ENCODE measurements around the gene CRIP1.

Gene CRIP1

DNA sequence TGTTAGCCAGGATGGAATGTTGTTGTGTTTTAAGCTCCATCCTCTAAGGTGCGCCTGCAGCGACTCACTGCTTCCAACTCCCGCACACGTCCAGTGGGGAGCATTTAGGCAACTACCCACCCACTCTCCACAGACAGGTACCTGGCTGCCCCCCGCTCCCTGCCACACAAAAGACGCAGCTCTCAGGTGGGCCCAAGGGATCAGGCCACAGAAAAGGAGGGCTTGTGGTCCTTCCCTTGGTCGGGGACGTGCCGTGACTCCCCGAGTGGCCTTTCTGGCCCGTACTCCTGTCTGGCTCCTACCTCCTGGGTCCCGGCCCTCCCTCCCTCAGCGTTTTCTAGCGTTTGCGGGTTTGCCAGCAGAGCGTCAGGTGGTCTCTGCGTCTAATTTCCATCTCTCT, 20.6 kb downstream of the CRIP1 start:
- DNase-seq, result no peak

DNA sequence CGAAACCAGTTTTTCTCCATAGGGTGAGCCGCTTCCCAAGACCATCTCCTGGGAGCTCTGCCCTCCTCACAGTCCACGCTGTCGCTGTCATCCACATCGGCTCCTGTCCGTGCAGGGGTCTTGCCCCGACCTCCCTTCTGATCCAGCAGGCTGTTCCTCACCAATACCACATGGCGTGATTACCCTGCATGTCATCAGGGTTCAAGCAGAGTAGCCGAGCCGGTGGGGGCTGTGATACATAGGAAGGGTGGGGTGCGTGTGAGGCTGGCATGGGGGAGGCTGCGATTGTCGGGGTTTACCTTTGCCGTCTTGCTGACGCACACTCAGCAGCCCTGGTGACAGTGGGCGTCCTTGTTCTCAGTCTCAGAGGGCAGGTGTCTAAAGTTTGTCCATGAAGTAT, 21.4 kb downstream of the CRIP1 start:
- no peak for DNase-seq

DNA sequence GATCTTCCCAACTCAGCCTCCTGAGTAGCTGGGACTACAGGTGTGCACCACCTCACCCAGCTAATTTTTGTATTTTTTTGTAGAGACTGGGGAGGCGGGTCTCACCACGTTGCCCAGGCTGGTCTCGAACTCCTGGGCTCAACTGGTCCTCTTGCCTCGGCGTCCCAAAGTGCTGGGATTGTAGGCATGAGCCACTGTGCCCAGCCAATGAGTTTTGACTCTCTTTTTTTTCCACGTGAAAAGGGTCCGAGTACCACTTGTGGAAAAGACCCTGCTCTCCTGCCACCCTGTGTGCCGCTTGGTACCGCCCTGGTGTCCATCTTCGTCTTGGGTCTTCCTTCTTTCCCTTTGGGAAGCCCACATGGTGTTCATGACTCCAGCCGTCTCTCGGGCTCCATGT, 21.9 kb downstream of the CRIP1 start:
- no peak for DNase-seq

DNA sequence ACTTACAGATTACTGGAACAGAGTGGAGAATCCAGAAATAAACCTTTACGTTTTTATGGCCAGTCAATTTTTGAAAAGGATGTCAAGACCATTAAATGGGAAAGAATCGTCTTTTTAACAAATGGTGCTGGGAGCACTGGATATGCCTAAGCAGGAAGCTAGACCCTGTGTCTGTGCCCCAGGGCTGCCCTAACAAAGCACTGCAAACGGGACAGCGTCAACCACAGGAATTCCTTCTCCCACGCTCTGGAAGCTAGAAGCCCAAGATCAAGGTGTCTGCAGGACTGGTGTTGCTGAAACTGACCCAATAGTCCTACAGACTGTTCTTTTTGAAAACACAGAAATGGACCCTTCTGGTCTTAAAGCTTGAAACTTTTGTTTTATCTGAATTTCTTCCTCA, 30.4 kb downstream of the CRIP1 start:
- no peak for DNase-seq

DNA sequence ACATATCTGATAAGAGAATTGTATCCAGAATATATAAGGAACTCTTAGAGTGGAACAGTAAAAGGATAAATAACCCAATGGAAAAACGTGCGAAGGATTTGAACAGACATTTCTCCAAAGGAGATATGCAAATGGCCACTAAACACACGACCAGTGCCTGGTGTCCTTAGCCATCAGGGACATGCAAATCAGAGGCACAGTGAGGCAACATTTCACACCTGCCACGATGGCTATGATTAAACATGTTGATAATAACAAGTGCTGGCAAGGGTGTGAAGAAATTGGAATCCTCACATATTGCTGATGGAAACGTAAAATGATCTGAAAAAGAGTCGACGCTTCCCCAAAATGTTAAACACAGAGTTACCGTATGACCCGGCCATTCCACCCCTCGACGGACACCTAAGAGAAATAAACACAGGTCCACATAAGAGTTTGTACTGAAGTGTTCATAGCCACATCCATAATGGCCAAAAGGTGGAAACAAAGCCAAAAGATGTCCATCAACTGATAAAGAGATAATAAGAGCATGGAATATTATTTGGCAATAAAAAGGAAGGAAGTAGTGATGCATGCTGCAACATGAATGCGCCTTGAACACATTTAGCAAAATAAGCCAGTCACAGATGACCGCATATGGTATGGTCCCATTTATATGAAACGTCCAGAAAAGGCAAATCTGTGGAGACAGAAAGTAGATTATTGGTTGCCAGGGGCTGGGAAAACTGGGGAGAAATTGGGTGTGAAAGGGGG, 33.4 kb downstream of the CRIP1 start:
- DNase-seq, result no peak

DNA sequence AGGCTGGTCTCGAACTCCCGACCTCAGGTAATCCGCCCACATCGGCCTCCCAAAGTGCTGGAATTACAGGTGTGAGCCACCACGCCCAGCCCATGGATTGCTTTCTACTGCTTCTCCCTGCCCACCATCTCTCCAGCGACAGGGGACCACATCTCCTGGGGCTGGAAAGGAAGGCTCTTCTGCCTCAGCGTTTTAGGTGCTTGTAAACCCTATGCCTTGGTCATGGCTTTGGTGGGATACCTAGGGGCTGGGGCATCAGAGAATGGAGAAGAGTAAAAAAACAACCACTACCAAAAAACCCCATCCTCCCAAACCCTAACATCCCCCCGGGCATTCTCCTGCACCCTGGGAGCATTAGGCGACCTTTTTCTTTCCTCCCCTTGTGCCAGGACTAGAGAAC, 38.6 kb downstream of the CRIP1 start:
- no peak for DNase-seq

DNA sequence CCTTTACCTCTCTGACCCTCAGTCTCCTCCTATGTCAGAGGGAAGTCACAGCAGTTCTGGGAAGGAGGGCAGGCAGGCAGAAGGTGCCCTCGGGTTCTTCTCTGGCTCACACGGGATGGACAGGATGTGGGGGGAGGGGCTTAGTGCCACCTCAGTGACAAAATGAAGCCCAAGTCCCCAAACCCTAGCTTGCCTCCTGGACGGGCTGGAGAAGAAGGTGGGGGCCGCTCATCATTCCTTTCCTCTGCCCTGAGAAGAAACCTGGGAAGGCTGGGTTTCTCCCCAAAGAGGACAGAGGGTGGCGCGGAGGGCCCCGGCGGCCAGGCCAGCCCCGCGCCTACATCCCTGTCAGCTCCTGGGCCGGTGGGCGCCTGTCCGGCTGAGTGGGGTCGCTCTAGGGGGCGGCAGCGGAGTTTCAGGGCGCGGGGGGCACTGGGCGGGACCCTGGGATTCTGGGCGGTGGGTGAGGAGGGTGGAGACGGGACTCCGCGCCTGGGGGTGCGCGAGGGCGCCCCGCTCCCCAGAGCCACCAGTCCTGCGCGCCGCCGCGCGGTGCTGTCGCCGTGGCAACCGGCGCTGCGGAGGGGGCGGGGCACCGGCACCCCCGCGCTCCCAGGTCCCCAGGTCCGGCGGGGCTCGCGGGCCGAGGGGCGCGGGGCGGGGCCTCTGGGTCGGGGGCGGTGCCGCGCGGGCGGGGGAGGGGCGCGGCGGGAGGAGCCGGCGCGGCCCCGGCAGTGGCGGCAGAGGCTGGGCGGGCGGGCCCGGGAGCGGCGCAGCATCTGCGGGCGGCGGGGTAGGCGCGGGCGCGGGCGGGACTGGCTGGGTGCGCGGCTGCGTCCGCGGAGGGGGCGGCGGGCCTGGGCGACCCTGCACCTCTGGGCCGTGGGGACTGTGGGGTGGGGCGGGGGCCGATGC, 39.4 kb downstream of the CRIP1 start, which contains the start of gene TMEM121:
Gene TMEM121, plus strand, starts transcription at position 723 of the 915 bp plus-strand sequence. CDS start 2,252 bp downstream, outside the sequence.
- peak; percentile 34 for DNase-seq

DNA sequence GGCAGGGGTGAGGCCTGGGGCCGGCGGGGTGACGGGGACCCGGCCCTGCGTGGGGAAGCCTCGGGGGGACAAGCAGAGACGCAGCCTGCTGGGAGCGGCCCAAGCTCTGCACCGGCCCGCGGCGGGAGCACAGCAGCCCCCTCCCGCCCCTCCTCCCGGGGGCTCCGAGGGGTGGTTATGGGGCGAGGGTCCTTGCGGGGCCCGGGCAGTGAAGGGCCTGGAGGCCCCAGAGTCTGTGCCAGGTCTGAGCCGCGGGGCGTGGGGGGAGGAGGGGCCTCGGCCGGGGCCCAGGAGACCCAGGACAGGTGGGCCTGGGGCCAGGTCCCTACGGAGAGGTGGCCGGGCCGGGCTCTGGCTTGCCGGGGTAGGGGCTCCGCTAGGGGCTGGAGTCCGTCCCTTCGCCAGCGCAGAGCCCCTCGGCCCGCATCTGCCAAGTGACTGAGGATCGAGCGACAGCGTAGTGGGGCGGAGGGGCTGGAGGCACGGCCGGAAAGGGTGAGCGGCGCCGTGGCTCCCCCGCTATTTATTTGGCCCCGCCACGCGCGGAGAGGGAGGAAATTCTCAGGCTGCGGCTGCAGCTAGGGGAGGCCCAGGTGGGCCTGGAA, 40.2 kb downstream of the CRIP1 start:
- DNase-seq, result no peak

DNA sequence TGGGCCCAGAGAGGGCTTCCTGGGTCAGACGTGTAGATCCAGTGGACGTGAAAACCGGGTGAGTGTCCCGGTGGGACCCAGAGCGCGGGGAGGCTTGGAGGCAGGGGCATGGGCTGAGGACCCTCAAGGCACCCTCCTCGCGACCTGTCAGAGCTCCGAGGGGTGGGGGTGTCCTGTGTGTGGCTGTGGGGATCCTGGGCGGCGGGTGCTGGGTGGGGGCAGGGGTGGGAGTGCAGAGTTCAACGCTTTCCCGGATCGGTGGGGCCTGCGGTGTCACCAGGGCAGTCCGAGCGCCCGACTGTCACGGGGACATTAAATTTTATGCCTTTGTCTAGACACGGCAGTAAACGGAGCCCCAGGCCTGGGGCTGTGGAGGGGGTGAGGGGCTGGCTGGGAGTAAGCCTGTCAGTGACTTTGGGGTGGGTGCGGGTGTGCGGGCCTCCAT, 40.7 kb downstream of the CRIP1 start:
- no peak for DNase-seq

DNA sequence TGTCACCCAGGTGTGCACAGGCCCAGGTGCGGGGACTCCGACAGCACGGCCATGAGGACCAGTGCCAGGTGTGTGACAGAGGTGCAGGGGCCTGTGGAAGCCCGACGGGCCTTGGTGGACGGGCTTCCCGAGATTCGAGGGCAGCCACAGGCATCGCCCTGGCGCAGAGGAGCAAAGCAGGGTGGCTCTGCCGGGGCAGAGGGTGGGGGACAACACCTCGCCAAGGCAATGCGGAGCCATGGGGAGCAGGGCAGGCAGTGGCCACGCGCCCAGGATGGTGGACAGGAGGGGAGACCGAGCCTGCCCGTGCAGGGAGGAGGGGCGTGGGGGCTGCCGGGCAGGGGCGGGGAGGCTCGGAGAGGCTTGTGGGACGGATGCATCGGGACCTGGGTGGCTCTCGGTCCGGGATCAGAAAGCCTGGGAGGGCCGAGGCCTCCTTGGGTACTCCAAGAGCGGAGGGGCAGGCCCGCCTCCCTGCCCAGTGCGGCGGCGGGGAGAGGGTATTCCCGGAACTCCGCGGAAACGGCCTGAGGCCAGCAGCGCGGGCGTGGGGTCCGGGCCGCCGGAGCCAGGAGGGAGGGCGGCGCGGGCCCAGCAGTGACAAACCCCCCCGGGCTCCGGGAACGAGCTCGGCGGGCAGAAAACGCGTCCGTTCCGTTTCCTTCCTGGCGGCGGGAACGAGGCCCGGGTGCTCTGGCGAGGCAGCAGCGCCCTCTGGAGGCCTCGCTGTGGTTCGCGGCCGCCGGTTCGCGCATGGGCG, 41.3 kb downstream of the CRIP1 start:
- DNase-seq, result peak; percentile 73

DNA sequence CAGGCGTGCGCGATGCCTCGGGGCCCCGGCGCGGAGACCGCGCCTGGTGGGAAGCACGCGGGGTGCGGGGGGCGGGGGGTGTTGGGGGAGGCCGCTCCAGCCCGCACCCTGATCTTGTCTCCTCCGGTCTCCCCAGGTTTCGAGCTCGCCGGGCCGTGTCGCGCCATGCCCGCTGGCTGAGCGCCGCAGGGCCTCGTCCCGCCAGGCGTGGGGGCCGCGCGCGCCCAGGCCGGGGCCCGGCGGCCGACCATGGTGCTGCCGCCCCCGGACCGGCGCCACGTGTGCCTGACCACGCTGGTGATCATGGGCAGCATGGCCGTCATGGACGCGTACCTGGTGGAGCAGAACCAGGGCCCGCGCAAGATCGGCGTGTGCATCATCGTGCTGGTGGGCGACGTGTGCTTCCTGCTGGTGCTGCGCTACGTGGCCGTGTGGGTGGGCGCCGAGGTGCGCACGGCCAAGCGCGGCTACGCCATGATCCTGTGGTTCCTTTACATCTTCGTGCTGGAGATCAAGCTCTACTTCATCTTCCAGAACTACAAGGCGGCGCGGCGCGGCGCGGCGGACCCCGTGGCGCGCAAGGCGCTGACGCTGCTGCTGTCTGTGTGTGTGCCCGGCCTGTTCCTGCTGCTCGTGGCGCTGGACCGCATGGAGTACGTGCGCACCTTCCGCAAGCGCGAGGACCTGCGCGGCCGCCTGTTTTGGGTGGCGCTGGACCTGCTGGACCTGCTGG, 42.1 kb downstream of the CRIP1 start:
- DNase-seq, result no peak

DNA sequence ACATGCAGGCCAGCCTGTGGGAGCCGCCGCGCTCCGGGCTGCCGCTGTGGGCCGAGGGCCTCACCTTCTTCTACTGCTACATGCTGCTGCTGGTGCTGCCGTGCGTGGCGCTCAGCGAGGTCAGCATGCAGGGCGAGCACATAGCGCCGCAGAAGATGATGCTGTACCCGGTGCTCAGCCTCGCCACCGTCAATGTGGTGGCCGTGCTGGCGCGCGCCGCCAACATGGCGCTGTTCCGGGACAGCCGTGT, 42.6 kb downstream of the CRIP1 start:
- no peak for DNase-seq

DNA sequence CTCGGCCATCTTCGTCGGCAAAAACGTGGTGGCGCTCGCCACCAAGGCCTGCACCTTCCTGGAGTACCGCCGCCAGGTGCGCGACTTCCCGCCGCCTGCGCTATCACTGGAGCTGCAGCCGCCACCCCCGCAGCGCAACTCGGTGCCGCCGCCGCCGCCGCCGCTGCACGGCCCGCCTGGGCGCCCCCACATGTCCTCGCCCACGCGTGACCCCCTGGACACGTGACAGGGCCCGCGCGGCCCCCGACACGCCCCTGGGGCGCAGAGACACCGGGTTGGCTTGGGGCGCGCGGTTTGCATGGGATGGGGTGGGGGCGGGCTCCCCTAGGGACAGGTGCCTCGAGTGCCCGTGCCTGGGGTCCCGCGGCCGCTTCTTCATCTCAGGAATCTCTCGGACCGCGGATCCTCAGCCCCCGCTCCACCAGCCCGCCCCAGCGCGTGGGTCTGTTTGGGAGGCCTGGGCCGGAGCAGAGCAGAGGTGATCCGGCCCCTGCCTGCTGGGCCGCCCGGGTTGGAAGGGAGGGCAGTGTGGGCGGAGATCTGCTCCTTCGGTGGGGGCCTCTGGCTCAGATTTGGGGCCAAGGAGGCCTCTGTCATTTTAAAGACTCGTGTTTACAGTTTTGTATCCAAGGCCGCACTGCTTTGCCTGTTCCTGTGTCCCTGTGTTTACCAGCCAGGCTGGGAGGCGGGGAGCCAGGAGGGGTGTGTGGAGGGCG, 43.0 kb downstream of the CRIP1 start:
- no peak for DNase-seq

DNA sequence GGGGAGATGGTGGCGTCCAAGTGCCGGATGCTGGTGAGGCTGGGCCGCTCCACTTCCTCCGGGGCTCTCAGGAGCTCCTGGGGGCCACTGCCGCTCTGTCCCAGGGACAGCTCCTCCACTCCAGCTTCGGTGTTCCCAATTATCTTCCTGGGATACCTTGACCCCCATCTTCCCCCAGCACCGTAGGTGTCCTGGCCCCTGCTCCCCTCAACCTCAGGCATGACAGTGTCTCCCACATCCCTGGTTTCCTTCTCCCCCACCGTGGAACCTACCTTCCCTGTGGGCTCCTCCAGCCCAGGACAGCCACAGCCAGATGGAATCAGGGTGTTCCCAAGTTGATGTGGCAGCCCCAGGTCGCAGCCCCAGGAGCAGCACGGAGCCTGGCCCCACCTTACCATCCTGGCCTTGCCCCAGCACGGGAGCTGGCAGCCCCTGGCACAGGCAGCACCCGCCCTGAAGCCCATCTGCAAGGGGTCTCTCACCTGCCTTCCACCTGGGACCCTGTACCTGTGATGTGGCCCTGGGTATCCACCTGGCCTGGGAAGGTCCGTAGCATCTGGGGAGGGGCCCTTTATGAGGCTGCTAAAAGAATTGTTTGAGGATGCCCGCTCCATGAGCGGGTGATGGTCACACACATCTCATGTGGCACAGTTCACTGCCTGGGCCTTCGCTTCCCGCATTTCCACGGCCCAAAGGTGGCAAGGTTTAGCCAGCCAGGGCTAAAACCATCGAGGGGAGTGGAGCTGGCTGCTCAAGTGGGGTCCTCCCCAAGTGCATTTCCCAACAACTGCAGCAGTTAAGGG, 43.8 kb downstream of the CRIP1 start:
- no peak for DNase-seq

DNA sequence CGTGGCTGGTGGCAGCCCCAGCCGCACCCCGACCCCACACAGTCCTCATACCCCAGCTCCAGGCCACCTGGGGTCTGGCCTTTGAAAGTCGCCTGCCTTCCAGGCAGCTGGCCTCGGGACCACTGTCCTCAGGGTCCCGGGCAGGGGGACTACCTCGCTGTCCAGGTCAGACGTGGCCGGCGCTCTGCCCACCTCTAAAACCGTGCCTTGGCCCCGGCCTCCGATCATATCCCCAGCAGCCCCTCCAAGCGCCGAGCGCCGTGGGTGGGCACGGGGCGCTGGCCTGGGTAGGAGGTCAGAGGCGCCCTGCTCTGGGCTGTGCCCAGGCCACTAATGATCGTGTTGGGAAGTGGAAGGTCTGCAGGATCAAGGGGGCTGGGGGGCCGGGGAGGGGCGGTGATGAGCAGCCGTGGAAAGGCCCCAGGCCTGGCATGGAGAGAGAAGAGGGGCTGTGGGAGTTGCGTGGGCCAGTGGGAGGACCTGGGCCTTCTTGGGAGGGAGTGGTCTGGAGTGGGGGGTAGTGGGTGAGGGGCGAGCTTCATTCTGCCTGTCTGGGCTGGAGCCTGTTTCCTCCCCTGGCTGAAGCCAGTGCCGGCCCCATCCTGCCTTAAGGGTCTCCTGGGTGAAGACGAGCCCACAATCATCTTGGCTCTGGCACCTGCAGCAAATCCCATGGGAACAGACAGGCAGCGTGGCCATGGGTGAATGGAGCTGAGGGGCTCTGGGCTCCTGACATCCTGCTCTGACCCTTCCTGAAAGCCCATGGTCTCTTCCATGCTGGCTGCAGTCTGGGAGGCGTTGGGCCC, 44.6 kb downstream of the CRIP1 start:
- DNase-seq, result no peak

DNA sequence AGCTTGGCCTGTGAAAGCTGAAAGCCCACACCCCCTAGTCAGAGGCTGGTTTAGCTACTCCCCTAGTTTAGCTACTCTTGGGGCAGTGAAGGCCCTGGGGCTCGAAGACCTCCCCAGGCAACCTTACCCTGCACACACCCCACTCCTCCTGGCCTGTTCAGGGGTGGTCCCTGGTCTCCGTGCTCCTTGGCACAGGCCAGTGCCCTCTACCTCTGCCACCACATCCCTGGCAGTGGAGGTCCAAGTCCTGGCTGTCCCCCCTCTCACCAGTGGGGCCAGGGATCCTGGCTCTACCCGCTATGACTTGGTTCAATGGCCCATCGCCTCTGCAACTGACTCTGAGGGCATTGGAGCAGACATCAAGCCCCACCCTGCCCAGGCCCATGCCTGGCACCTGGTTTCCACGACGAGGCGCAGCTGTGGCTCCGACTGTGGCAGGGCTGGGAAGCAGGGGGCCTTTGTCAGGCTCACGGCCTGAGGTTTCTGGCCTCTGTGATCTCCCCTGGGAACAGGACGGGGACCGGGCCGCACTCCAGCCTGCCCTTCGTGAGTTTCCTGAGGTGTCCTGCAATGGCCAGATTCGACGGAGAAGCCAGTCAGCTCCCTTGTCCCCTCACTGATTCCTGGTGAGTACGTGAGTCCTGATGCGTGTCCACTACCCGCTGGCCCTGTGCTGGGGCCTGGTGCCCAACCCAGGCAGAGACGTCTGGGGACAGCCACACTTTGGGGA, 45.4 kb downstream of the CRIP1 start:
- no peak for DNase-seq

DNA sequence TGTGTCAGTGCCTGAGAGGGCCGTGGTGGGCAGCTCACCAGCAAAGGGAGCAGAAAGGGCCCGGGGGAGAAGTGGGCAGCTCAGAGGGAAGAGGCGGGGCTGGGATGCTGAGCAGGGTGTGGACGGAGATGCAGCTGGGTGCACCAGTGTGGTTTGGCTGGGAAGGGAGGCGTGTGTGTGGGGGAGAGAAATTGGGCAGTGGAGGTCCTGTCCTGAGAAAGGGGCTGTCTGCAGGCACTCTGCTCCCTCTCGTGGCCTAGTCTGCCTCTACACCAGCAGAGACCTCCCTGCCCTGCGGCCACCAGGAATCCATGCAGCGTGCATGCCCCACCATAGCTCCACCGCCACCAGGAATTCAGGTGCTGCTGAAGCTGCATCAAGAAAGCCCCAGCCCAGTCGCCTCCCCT, 46.1 kb downstream of the CRIP1 start:
- peak; percentile 26 for DNase-seq

DNA sequence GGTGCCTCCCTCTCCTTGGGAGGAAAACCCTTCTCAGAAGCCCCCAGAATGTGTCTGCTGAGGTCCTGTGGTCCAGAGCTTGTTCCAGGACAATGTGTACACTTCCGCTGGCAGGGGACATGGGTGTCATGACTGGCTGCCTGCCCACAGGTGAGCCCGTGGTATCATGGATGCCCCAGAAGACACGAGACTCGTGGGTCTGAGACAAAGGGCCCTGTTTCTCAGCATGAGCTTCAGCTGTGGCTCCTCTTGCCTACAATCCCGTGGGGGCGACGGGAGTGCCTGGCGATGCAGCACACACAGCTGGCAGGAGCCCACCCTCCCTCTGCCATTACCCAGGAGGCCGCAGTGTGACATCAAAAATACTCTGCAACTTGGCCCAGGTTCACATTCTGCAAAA, 46.7 kb downstream of the CRIP1 start:
- DNase-seq, result no peak
